Ishikawa (cell line): ENCODE results near the gene MBNL1.

Experiments
- CEBPB ChIP-seq: IDR thresholded peaks from 2 replicates; pipeline ENCODE4 v1.6.1; 2012
- CREB1 ChIP-seq: IDR thresholded peaks from 2 replicates; pipeline ENCODE4 v1.6.1; 2012; ENCODE audit warnings: low read depth
- EGR1 ChIP-seq: IDR thresholded peaks from 2 replicates; pipeline ENCODE4 v1.6.1; 2012
- EP300 ChIP-seq: IDR thresholded peaks from 2 replicates; pipeline ENCODE4 v1.6.1; 2012; ENCODE audit warnings: borderline replicate concordance
- FOXM1 ChIP-seq: IDR thresholded peaks from 2 replicates; pipeline ENCODE4 v1.6.1; 2012; ENCODE audit warnings: low read depth, borderline replicate concordance
- MAX ChIP-seq: IDR thresholded peaks from 2 replicates; pipeline ENCODE4 v1.6.1; 2012
- NFIC ChIP-seq: IDR thresholded peaks from 2 replicates; pipeline ENCODE4 v1.6.1; 2012
- RAD21 ChIP-seq: IDR thresholded peaks from 2 replicates; pipeline ENCODE4 v1.6.1; 2012; ENCODE audit warnings: low read depth
- REST ChIP-seq: IDR thresholded peaks from 2 replicates; pipeline ENCODE4 v1.6.1; 2012; ENCODE audit warnings: low read depth, mild to moderate bottlenecking
- TAF1 ChIP-seq: IDR thresholded peaks from 2 replicates; pipeline ENCODE4 v1.6.1; 2012; ENCODE audit warnings: low read depth, mild to moderate bottlenecking
- TCF12 ChIP-seq: IDR thresholded peaks from 2 replicates; pipeline ENCODE4 v1.6.1; 2012; ENCODE audit warnings: low read depth
- TEAD4 ChIP-seq: IDR thresholded peaks from 2 replicates; pipeline ENCODE4 v1.6.1; 2012
- USF1 ChIP-seq: IDR thresholded peaks from 2 replicates; pipeline ENCODE4 v1.6.1; 2012
- YY1 ChIP-seq: IDR thresholded peaks from 2 replicates; pipeline ENCODE4 v1.6.1; 2012; ENCODE audit warnings: low read depth
- ZBTB7A ChIP-seq: IDR thresholded peaks from 2 replicates; pipeline ENCODE4 v1.6.1; 2012; ENCODE audit warnings: low read depth

Gene MBNL1

GRCh38 chr3:152313430-152313829, 44.7 kb downstream of the MBNL1 start:
- TF ChIP-seq REST (no peak), ZBTB7A (no peak), FOXM1 (no peak), RAD21 (no peak), CREB1 (no peak), TEAD4 (no peak), TCF12 (no peak), CEBPB (no peak), EP300 (no peak), EGR1 (no peak), TAF1 (no peak), USF1 (no peak), YY1 (no peak), MAX (no peak)

- TF ChIP-seq NFIC (no peak), FOXM1 (no peak), CEBPB (no peak), EP300 (no peak), USF1 (no peak), CREB1 (no peak), MAX (no peak)
These were observed 45.2 kb downstream of the MBNL1 start for GRCh38 chr3:152313914-152314313.

- TF ChIP-seq CREB1 (no peak), YY1 (no peak), CEBPB (no peak), MAX (no peak), FOXM1 (no peak), USF1 (no peak), TCF12 (no peak), NFIC (no peak), ZBTB7A (no peak), RAD21 (no peak), EGR1 (no peak), TEAD4 (no peak), EP300 (no peak), TAF1 (no peak)
These were observed 46.1 kb downstream of the MBNL1 start for GRCh38 chr3:152314677-152315353.

- TF ChIP-seq USF1 (no peak), TCF12 (no peak)
These were observed 46.9 kb downstream of the MBNL1 start for GRCh38 chr3:152315623-152316022.

GRCh38 chr3:152316318-152316717, 47.6 kb downstream of the MBNL1 start:
- TF ChIP-seq CREB1, result no peak
- no peak for TF ChIP-seq REST
- TF ChIP-seq EGR1, result no peak
- TF ChIP-seq NFIC, result no peak
- TF ChIP-seq TEAD4, result no peak
- no peak for TF ChIP-seq MAX
- TF ChIP-seq FOXM1, result no peak
- TF ChIP-seq RAD21, result no peak
- TF ChIP-seq TAF1, result no peak
